HepG2 (cell line): ENCODE measurements around the gene RNF17. TPM values are rescaled to one million over a fixed set of nuclear protein-coding genes. Genes with fewer than 3 reads are reported as not detected.
A peak's percentile ranks its signal among the peaks of the same experiment; 100 is the strongest.

Experiments
- ATAC-seq: fragments of 200-7000 bp; cut with Tn5 transposase; 3 replicates; pipeline ENCODE4 v1.9.1; 2020; ENCODE audit warnings: mild to moderate bottlenecking, moderate library complexity
- BruUV-seq: library from RNA; stranded (reverse); fragments of 400-500 nt; replicated peaks from 2 replicates; lab custom pipeline; 2021; lab: Mats Ljungman, UMichigan
- CTCF ChIA-PET: fragments of 300-600 bp; formaldehyde crosslinking; extraction: SDS; loops from one replicate; lab custom pipeline; 2021; ENCODE audit warnings: low total read pairs, inconsistent platforms, low intra/inter-chr PET ratio; lab: Yijun Ruan, JAX
- POLR2A ChIA-PET: fragments of 350-600 bp; sonication (Branson Sonifier 250); formaldehyde crosslinking; loops from one replicate; lab custom pipeline; 2020; ENCODE audit warnings: antibody characterized with exemption, inconsistent platforms; lab: Yijun Ruan, JAX
- DNase-seq: peaks from one replicate; pipeline ENCODE4 v3.0.0-alpha.2; 2015; ENCODE audit warnings: low spot score
- FAIRE-seq: peaks from 3 replicates; lab custom pipeline; 2011; peaks lifted over from hg19 to GRCh38; lab: Jason Lieb, UNC
- H2AFZ ChIP-seq: one replicate; pipeline ENCODE4 v1.6.1; 2011; ENCODE audit warnings: low read length, inconsistent platforms
- H3K27ac ChIP-seq: fragments of 300-600 bp; 3 replicates; pipeline ENCODE4 v1.8.0; 2011; ENCODE audit warnings: mixed run types, mild to moderate bottlenecking, mixed read lengths, low read length, inconsistent platforms; ENCODE audit not compliant: insufficient read depth; ENCODE audit errors: extremely low read length
- H3K27me3 ChIP-seq, 2 experiments: fragments of 200-600 bp in 1 of 2; 2 replicates in 1 of 2; 3 replicates in 1 of 2; pipeline versions ENCODE4 v1.6.0 to v1.8.0; 2011; ENCODE audit warnings: low read length in 2 of 2, mild to moderate bottlenecking in 2 of 2, moderate library complexity in 2 of 2, inconsistent platforms in 1 of 2; ENCODE audit not compliant: insufficient read depth in 2 of 2, control insufficient read depth in 1 of 2
- H3K36me3 ChIP-seq, 2 experiments: fragments of 200-600 bp in 1 of 2; replicated peaks in 1 of 2; 2 replicates in 1 of 2; 3 replicates in 1 of 2; pipeline versions ENCODE4 v1.5.1 to v1.8.0; 2011; ENCODE audit warnings: low read length in 2 of 2, inconsistent platforms in 1 of 2; ENCODE audit not compliant: insufficient read depth in 2 of 2, control insufficient read depth in 1 of 2
- H3K4me1 ChIP-seq: 2 replicates; pipeline ENCODE4 v1.5.1; 2012; ENCODE audit warnings: low read length, inconsistent platforms; ENCODE audit not compliant: insufficient read depth
- H3K4me2 ChIP-seq: 2 replicates; pipeline ENCODE4 v1.6.0; 2011; ENCODE audit warnings: low read depth, low read length, inconsistent platforms
- H3K4me3 ChIP-seq, 3 experiments: fragments of 200-600 bp in 1 of 3; sonication (generic), shearing (Covaris generic) in 1 of 3; replicated peaks in 1 of 3; 2 replicates each; pipeline ENCODE4 v1.5.1; 2011 to 2016; ENCODE audit warnings: low read length in 3 of 3, inconsistent platforms in 2 of 3, low read depth in 2 of 3, mild to moderate bottlenecking in 2 of 3, control low read depth in 1 of 3, mixed read lengths in 1 of 3; ENCODE audit not compliant: insufficient read depth in 1 of 3
- H3K79me2 ChIP-seq: one replicate; pipeline ENCODE4 v1.6.1; 2011; ENCODE audit warnings: low read length, inconsistent platforms; ENCODE audit not compliant: insufficient read depth
- H3K9ac ChIP-seq: 2 replicates; pipeline ENCODE4 v1.6.0; 2011; ENCODE audit warnings: mild to moderate bottlenecking, low read depth, low read length, inconsistent platforms; ENCODE audit not compliant: insufficient read depth
- H3K9me3 ChIP-seq: 2 replicates; pipeline ENCODE4 v1.5.1; 2012; ENCODE audit warnings: mild to moderate bottlenecking, low read length
- H4K20me1 ChIP-seq: 2 replicates; pipeline ENCODE4 v1.6.0; 2011; ENCODE audit warnings: inconsistent platforms, mild to moderate bottlenecking, low read length, moderate library complexity; ENCODE audit not compliant: insufficient read depth
- BATF2 ChIP-seq: sonication (generic); formaldehyde crosslinking; IDR thresholded peaks from 2 replicates; pipeline ENCODE4 v1.8.0; 2022; ENCODE audit warnings: mild to moderate bottlenecking, missing genetic modification reagents, moderate library complexity
- HDAC1 ChIP-seq: sonication (generic); formaldehyde crosslinking; IDR thresholded peaks from 2 replicates; pipeline ENCODE4 v1.5.1; 2020; ENCODE audit warnings: mild to moderate bottlenecking, missing genetic modification reagents
- IKZF4 ChIP-seq: sonication (generic); formaldehyde crosslinking; IDR thresholded peaks from 2 replicates; pipeline ENCODE4 v1.5.1; 2020; ENCODE audit warnings: borderline replicate concordance, mild to moderate bottlenecking, low read depth, missing genetic modification reagents; ENCODE audit errors: not compliant biosample characterization
- SPEN ChIP-seq: sonication (generic); formaldehyde crosslinking; IDR thresholded peaks from 2 replicates; pipeline ENCODE4 v1.5.1; 2020; ENCODE audit warnings: low read depth, mild to moderate bottlenecking, missing genetic modification reagents
- STAT6 ChIP-seq: sonication (generic); formaldehyde crosslinking; IDR thresholded peaks from 2 replicates; pipeline ENCODE4 v1.4.0; 2020; ENCODE audit warnings: missing genetic modification reagents, mild to moderate bottlenecking, borderline replicate concordance
- WIZ ChIP-seq: sonication (generic); formaldehyde crosslinking; IDR thresholded peaks from 2 replicates; pipeline ENCODE4 v1.5.1; 2020; ENCODE audit warnings: mild to moderate bottlenecking, missing genetic modification reagents
- ZNF746 ChIP-seq: sonication (generic); formaldehyde crosslinking; IDR thresholded peaks from 2 replicates; pipeline ENCODE4 v1.8.0; 2022; ENCODE audit warnings: mild to moderate bottlenecking, missing genetic modification reagents
- WGBS: methylation state at CpG from one replicate; pipeline ENCODE4 v1.1.6; 2017; ENCODE audit warnings: low lambda C conversion rate; 5-methylcytosine and 5-hydroxymethylcytosine counted together
- in situ Hi-C: cut with HindIII; loops from 2 replicates; pipeline ENCODE4 v1.10.0; 2017; ENCODE audit warnings: low pct_unique_long_range_greater_than_20kb; ENCODE audit not compliant: extremely low pct_ligation_motif_present
- intact Hi-C: fragments of 100-400 bp; cut with micrococcal nuclease; formaldehyde crosslinking; loops from one replicate; pipeline ENCODE4 v1.10.0; 2022; ENCODE audit not compliant: unreplicated experiment
- polyA plus RNA-seq, 8 experiments: library from polyadenylated mRNA; depleted of rRNA in 3 of 8; stranded (reverse) in 7 of 8; unstranded in 1 of 8; fragments of >200 nt; fragmentation: Illumina TruSeq in 4 of 8; extraction: Trizol in 4 of 8; gene quantifications; 2 replicates each; pipeline versions ENCODE4 v1.2.1 to v1.2.3, GENCODE V29; 2011 to 2016; ENCODE audit warnings: low read depth in 4 of 8, missing spikeins in 1 of 8, mixed read lengths in 1 of 8; ENCODE audit not compliant: insufficient read depth in 1 of 8
- total RNA-seq, 5 experiments: library from RNA; depleted of rRNA; stranded (reverse); fragments of >200 nt; fragmentation: Illumina TruSeq; extraction: Trizol; gene quantifications; 2 replicates each; pipeline ENCODE4 v1.2.3, GENCODE V29; 2016; ENCODE audit warnings: low read depth in 1 of 5
- TF ChIP-seq, protein P1 (sequence below), 2 experiments: sonication (generic) in 1 of 2; formaldehyde crosslinking in 1 of 2; IDR thresholded peaks; 2 replicates each; pipeline versions ENCODE4 v1.5.1 to v1.6.1; 2011 to 2020; ENCODE audit warnings: borderline replicate concordance in 1 of 2, low read depth in 1 of 2, low read length in 1 of 2, mild to moderate bottlenecking in 1 of 2, missing genetic modification reagents in 1 of 2, moderate library complexity in 1 of 2

RNF17 gene
- total and polyA plus RNA-seq, 2 of the 13 experiments (the other 11 are each of a cell fraction or from before 2014, with no cell fraction given) = not detected

DNA sequence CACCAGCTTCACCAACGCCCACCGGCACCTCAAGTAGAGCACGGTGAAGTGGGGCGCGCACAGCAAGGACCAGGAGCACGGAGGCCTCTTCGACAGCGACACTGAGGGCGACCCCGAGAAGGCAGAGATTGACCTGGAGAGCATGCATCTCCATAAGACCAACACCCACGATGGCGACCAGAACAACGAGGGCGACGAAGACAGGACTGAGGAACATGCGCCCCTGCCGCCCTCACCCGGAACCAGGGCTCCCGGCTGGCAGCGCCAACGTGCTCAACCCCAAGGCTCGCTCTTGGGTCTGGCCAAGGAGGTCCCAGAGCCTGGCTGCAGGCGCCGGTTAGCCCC, 18.5 kb upstream of the RNF17 start:
- WGBS = no CpG with 5 or more reads among the region's 24 CpGs
- POLR2A ChIA-PET = no interaction called here

DNA sequence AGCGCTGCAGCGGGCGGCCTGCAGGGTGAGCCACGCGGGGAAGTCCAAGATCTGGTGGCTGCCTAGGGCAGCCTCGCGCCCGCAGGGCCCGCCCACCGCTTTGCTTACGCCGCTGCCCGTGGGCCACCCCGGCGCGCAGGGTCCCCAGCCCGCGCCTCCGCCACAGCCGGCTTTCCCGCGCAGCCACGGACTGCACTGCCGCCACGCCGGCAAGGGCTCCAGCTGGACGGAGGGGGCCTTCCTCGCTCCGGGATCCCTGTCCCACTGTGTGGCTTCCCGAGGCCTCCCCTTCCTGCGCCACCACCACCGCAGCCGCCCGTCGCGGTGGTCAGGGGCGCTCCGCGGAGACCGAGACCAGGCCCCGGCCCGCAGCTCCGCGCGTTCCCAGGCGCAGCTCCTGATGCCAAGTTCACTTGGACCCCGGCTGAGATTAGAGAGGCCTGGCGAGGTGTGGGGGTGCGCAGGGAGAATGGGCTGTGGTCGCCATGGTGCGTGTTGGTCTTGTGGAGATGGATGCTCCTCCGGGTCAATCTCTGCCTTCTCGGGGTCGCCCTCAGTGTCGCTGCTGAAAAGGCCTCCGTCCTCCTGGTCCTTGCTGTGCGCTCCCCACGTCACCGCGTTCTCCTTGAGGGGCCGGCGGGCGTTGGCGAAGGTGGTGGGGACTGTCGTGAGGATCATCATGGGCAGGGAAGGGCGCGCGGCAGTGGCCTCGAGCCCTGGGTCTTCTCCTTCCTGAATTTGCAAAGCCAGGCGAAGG, 17.9 kb upstream of the RNF17 start:
- CTCF ChIA-PET = no interaction called here
- Histone ChIP-seq H3K4me2 (no peak overlapping the region), H3K4me3 (no peak overlapping the region), H2AFZ (no peak overlapping the region), H3K27ac (no peak overlapping the region), H3K27me3 (peaks cover 2 to 21% of the 10 kb centered on the region in 2 experiments; a peak in 3 of 5 replicates), H3K4me1 (no peaks in the 10 kb centered on the region), H3K9ac (no peak overlapping the region), H3K9me3 (no peaks in the 10 kb centered on the region), H4K20me1 (no peaks in the 10 kb centered on the region), H3K79me2 (no peaks in the 10 kb centered on the region), H3K36me3 (no peaks in the 10 kb centered on the region)
- BruUV-seq = no TSS peak
- intact Hi-C loops (no loop called here), in situ Hi-C loops (no loop called here)
- POLR2A ChIA-PET = no interaction called here
- 0 out of 3 replicates have a peak, but pooled peaks have one; percentile 15 for ATAC-seq
- no peak for DNase-seq
- WGBS = 48% methylated on average over 25 of the region's 70 CpGs
- no peak for FAIRE-seq
- TF ChIP-seq, protein P1, sequence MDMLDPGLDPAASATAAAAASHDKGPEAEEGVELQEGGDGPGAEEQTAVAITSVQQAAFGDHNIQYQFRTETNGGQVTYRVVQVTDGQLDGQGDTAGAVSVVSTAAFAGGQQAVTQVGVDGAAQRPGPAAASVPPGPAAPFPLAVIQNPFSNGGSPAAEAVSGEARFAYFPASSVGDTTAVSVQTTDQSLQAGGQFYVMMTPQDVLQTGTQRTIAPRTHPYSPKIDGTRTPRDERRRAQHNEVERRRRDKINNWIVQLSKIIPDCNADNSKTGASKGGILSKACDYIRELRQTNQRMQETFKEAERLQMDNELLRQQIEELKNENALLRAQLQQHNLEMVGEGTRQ (IDR thresholded peaks at IDR 0.05; ENCODE audit: low read depth, low read length) = no peak
- TF ChIP-seq, protein P1 (CRISPR knock-in tag; IDR thresholded peaks at IDR 0.05; ENCODE audit: borderline replicate concordance) = no peak
- TF ChIP-seq WIZ (CRISPR knock-in tag) = no peak
- TF ChIP-seq ZNF746 (CRISPR knock-in tag) = no peak
- TF ChIP-seq SPEN (CRISPR knock-in tag) = no peak
- TF ChIP-seq STAT6 (CRISPR knock-in tag) = no peak
- TF ChIP-seq IKZF4 (CRISPR knock-in tag) = no peak
- TF ChIP-seq BATF2 (CRISPR knock-in tag) = no peak

More for the DNA sequence above, 18.5 kb upstream of the RNF17 start:
- Histone ChIP-seq H3K27me3 (peaks cover 3 to 21% of the 10 kb centered on the region in 2 experiments; a peak in 3 of 5 replicates), H3K4me2 (no peak overlapping the region), H3K27ac (no peak overlapping the region), H3K9ac (no peak overlapping the region), H3K4me1 (no peaks in the 10 kb centered on the region), H3K4me3 (no peak overlapping the region), H3K36me3 (no peaks in the 10 kb centered on the region), H3K79me2 (no peaks in the 10 kb centered on the region), H2AFZ (no peak overlapping the region), H4K20me1 (no peaks in the 10 kb centered on the region), H3K9me3 (no peaks in the 10 kb centered on the region)
- in situ Hi-C loops (no loop called here), intact Hi-C loops (no loop called here)
- no TSS peak for BruUV-seq
- no peak for TF ChIP-seq HDAC1 (CRISPR knock-in tag)
- CTCF ChIA-PET = no interaction called here
- FAIRE-seq = no peak
- no peak for DNase-seq
- no peak; the same call in 2 of the 3 replicates for ATAC-seq
